Renal cortical epithelial cell (primary cell): ENCODE results near the gene KRTDAP. TPM values are rescaled to one million over a fixed set of nuclear protein-coding genes. Genes with fewer than 3 reads are reported as not detected.

Experiments used
- DNase-seq: peaks from one replicate; pipeline ENCODE4 v3.0.0-alpha.2; 2011; ENCODE audit warnings: low read depth
- total RNA-seq: library from RNA; depleted of rRNA; stranded (reverse); fragments of >200 nt; gene quantifications from 2 replicates; pipeline ENCODE4 v1.2.3, GENCODE V29; 2014

The KRTDAP gene
- total RNA-seq, 1 donor from 2014 or later = not detected

DNA sequence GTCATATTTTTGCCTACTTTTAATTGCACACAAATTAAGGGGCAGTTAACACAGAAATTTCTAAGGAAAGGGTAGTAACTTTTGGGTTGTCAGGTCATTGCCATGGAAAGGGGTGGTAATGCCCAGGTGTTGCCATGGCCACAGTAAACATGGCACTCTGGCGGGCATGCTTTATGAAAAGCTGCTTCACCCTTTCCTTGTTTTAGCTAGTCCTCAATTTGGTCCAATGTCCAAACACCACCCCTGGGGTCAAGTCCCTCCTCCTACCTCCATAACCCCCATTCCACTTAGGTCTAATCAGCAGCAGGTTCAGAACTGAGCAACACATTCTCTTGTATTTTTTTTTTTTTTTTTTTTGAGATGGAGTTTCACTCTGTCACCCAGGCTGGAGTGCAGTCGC lies 35.6 kb downstream of the KRTDAP start:
- DNase-seq = no peak

DNA sequence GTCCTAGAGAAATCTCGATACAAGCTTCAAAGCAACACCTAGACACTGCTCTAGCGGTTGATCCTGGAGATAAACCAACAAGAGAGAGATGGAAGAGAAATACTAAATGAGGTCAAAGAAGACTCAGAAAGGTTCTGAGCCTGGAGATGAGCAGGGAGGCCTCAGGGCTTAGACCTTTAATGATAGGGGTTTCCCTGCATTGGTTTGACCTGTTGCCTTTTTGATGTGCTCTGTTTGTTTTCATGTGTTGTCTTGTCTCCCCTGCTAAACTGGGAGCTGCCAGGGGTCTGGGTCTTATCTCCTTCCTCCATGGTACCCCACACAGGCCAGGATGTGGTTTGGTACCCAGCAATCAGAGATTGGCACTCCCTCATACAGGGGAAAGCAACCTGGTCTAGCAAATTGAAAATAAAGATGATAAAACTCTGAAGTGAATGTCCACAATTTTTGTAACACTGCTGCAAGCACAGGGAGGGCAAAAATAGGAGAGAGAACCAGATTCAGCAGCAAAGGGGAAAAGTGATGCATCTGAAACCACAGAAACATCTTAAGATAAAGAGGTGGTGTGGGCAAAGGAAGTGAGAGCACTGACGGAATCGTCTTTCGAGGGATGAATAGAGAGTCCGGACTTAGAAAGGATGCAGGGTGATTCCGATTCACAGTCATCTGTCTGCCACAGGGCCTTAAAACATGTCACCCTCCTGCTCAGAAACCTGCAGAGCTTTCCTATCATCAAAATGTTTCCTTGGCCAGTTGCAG lies 38.7 kb downstream of the KRTDAP start:
- no peak for DNase-seq

DNA sequence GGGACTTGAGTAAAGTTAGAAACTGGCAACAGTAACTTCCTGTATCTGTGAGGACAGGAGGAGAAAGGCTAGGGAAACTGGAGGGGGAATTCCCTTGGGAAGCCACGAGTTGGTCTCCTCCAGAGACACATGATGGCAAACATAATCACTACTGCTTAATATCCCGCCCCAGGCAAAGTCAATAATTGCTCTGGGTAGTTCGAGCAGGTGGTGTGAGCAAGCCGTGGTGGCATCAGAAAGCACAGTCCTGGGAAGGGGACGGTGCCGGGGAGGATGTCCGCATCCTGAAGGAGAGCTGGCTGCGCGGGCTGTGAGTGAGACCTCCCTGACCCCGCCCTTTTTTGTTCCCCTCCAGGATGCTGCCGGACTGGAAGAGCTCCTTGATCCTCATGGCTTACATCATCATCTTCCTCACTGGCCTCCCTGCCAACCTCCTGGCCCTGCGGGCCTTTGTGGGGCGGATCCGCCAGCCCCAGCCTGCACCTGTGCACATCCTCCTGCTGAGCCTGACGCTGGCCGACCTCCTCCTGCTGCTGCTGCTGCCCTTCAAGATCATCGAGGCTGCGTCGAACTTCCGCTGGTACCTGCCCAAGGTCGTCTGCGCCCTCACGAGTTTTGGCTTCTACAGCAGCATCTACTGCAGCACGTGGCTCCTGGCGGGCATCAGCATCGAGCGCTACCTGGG lies 40.8 kb downstream of the KRTDAP start:
- DNase-seq = no peak

DNA sequence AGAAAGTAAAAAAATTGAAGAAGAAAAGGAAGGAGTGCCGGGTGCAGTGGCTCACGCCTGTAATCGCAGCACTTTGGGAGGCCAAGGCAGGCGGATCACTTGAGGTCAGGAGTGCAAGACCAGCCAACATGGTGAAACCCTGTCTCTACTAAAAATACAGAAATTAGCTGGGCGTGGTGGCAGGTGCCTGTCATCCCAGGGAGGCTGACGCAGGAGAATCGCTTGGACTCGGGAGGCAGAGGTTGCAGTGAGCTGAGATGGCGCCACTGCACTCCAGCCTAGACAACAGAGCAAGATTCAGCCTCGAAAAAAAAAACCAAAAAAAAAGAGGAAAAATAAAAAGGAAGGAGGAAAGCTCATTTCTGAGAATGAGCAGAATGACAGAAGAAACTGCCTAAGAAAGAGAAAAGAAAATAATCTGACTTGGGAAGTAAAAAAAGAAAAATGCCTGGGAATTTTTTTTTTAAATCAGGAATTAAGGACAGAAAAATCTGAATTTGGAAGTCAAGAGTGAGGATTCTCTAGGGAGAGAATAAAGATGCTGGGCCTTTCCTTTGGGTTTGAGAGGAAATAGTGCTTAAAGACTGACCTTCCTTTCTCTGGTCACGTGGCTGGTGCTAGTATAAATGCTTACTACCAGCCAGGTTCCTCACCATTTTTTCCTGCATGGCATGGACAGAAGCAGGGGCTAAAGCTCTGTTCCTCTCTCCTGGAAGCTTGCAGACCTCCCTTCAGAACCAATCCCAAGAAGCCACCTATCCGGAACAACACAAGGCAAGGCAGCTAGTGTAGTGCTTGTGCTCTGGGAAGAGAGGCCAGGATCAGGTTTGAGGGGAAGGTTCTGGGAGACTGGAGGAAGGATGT lies 42.4 kb downstream of the KRTDAP start, which contains the start of gene FFAR2:
Gene FFAR2 (plus strand): TSS at position 652 of the 864 bp plus-strand sequence. CDS start 1,458 bp downstream, outside the sequence.
- DNase-seq = no peak

DNA sequence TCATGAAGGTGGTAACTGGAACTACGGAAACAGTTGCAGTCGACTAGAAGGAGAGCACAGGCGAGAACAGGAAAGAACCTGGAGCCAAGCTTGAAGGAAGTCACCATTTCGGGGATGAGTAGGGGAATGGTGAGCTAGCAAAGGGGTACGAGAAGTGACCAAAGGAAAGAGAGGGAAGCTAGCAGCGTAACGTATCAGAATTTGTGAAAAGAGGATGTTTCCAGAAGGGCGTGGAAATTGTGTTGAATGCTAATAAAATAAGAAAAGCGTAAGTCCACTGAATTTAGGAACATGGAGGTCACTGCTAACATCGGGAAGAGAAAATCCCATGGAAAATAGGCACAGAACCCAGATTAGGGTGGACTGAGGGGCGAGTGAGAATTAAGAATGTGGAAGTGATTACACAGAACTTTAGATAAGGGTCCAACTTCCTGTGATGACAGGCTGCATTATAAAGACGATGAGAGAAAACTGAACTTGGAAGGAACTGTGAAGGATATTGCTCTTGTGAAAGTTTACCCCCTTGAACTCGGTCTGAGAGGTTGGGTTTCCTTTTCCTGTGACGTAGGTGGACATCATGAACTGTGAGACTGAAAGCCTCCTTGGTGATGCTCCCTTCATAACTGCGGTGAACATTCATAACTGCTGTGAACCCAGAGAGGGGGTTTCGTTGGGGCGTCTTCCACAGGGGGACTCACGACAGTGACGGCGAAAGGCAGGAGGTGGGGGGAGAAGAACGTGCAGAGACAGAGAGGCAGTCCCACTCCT lies 44.3 kb downstream of the KRTDAP start:
- no peak for DNase-seq

DNA sequence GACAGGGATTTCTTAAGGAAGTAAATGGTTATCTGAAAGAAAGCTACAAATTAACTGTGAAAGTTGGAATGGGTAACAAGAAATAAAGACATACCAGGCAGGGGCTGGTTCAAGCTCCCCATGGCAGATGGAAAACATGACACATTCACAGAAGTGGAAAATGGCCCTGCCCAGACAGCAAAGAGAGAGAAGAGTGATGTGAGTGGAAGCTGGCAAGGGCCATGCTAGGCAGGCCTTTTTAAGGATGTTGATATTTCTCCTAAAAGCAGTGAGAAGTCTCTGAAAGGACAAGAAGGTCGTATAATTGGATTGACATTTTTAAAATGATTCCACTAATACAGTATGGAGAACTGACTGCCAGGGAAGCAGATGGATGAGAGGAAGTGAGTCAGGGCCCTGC lies 45.5 kb downstream of the KRTDAP start:
- DNase-seq = no peak

DNA sequence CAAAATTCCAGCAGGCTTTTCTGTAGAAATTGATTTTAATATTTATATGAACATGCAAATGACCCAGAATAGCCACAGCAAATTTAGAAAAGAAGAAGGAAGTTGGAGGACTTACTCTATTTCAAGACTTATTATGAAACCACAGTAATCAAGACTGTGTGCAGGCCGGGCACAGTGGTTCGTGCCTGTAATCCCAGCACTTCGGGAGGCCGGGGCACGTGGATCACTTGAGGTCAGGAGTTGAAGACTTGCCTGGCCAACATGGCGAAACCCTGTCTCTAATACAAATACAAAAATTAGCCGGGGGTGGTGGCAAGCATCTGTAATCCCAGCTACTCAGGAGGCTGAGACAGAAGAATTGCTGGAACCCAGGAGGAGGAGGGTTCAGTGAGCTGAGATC lies 48.2 kb downstream of the KRTDAP start:
- no peak for DNase-seq

DNA sequence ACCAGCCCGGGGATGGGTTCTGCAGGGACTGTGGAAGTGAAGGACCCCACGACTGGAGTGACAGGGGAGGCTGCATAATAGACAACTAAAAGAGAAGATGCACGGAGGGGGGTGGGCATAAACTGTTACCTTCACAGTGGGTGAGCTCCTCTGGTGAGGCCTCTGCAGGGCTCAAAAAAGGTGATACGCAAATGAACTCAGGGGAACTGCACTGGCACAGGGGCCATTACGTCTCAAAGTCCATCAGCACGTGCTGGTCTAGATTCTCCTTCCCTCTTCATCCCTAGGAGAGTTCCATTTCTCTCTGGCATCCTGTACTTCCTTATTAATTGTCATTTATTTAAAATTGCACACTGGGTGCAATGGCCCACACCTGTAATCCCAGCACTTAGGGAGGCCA lies 50.3 kb downstream of the KRTDAP start:
- no peak for DNase-seq

DNA sequence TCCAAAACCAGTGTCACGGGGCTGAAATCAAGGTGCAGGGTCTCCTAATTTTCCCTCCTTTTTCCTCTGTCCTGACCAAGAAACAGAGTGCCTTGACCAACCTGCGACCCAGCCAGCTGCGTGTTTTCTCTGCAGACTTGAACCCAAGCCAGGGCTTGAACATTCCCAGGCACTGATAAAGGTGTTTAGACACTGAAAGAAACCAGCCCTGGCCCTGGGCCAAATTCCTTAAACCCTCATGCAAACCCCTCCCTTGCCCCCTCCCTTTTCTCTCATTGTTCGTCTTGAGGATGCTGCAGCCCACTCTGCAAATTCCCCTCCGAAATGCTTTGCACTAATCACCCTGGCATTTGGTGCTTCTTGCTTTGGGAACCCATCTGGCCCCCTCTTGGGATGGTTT lies 51.7 kb downstream of the KRTDAP start:
- no peak for DNase-seq

DNA sequence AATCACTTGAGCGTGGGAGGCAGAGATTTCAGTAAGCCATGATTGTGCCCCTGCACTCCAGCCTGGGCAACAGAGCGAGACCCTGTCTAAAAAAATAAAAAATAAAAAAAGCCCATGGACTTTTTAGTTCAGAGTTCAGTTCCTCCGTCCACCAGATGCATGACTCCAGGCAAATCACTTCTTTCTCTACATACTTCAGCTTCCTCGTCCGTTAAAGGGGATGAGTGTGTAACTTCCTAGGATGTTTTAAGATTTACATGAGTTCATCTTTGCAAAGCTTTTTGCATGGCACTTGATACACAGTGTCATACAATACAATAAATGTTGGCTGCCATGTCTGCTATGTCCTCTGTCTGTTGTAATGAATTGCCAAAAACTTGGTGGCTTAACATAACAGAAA lies 52.2 kb downstream of the KRTDAP start:
- no peak for DNase-seq

DNA sequence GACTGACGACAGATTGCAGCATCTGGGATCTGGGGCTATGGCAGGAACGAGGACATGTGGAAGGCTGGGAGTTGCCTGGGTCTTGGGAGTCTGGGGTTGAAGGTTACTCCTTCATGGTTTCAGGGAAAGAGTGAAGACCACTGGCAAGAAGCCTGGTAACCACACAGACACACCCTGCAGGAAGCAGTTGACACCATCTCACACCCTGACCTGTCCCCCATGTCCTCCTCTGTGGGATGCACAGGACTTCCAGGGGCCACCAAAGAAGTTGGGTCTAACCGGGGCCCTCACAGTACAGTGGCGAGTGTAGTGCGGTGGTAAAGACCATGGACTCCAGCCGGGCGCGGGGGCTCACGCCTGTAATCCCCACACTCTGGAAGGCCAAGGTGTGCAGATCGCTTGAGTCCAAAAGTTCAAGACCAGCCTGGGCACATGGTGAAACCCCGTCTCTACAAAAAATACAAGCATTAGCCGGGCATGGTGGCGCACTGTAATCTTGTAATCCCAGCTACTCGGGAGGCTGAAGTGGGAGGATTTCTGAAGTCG lies 52.8 kb downstream of the KRTDAP start:
- DNase-seq = no peak

Other genes starting within 250 kb of the KRTDAP start
- gene LSR, start 241.5 kb downstream of the KRTDAP start, total RNA-seq = 26.6 and 42.8 TPM in 2 replicates
- gene USF2, start 221.5 kb downstream of the KRTDAP start, total RNA-seq = 29.2 and 49.7 TPM in 2 replicates
- gene HAMP, start 207.9 kb downstream of the KRTDAP start, total RNA-seq = 0.05 TPM in 1 of 2 replicates, not detected in the other
- gene MAG, start 198.3 kb downstream of the KRTDAP start, total RNA-seq = not detected in 2 replicates
- gene CD22, start 161.3 kb downstream of the KRTDAP start, total RNA-seq = not detected in 2 replicates
- not detected in 2 replicates for gene FFAR1, start 142.6 kb downstream of the KRTDAP start, total RNA-seq
- gene FFAR3, start 132.0 kb downstream of the KRTDAP start, total RNA-seq = not detected in 2 replicates
- gene GPR42, start 119.4 kb downstream of the KRTDAP start, total RNA-seq = not detected in 2 replicates
- gene FFAR2, start 42.2 kb downstream of the KRTDAP start, total RNA-seq = not detected in 2 replicates
- gene DMKN, start 23.2 kb upstream of the KRTDAP start, total RNA-seq = 52.7 and 144 TPM in 2 replicates
- 0.05 TPM in 1 of 2 replicates, not detected in the other for gene SBSN, start 37.8 kb upstream of the KRTDAP start, total RNA-seq
- gene GAPDHS, start 43.0 kb upstream of the KRTDAP start, total RNA-seq = not detected in 2 replicates
- gene TMEM147, start 55.2 kb upstream of the KRTDAP start, total RNA-seq = 76.1 and 93.6 TPM in 2 replicates
- not detected in 2 replicates for gene ATP4A, start 73.2 kb upstream of the KRTDAP start, total RNA-seq
- gene PMIS2, start 95.7 kb upstream of the KRTDAP start, total RNA-seq = not detected in 2 replicates
- 5.1 and 6.4 TPM in 2 replicates for gene HAUS5, start 122.3 kb upstream of the KRTDAP start, total RNA-seq
- 38.9 and 40.0 TPM in 2 replicates for gene RBM42, start 138.6 kb upstream of the KRTDAP start, total RNA-seq
- gene ETV2, start 151.3 kb upstream of the KRTDAP start, total RNA-seq = not detected in 2 replicates
- 385 and 691 TPM in 2 replicates for gene COX6B1, start 157.9 kb upstream of the KRTDAP start, total RNA-seq
- gene UPK1A, start 176.1 kb upstream of the KRTDAP start, total RNA-seq = not detected in 2 replicates
- gene ZBTB32, start 214.1 kb upstream of the KRTDAP start, total RNA-seq = not detected in 2 replicates
- gene KMT2B, start 227.5 kb upstream of the KRTDAP start, total RNA-seq = 4.2 and 26.3 TPM in 2 replicates